Activated naive CD4-positive, alpha-beta T cell treated with anti-CD3 and anti-CD28 coated beads, Interleukin-2, amount 10 ng/mL, durations not matched to agents 7 days and 5 days (primary cell): Measurements from ENCODE around the gene BICD2.

Experiments used
- CTCF ChIA-PET: fragments of 350-600 bp; sonication (Branson Sonifier 250); formaldehyde crosslinking; loops from one replicate; lab custom pipeline; 2021; ENCODE audit warnings: antibody characterized with exemption; lab: Charles Lee
- DNase-seq: peaks from one replicate; pipeline ENCODE4 v3.0.0-alpha.2; 2020
- H3K27ac Mint-ChIP-seq: one replicate; pipeline ENCODE4 v1.8.0; 2021; ENCODE audit warnings: mild to moderate bottlenecking, moderate library complexity, mixed read lengths
- H3K27me3 Mint-ChIP-seq: one replicate; pipeline ENCODE4 v1.8.0; 2021; ENCODE audit warnings: mild to moderate bottlenecking, mixed read lengths
- H3K36me3 Mint-ChIP-seq: one replicate; pipeline ENCODE4 v1.8.0; 2021; ENCODE audit warnings: mixed read lengths
- H3K4me1 Mint-ChIP-seq: one replicate; pipeline ENCODE4 v1.8.0; 2021; ENCODE audit warnings: mixed read lengths
- H3K4me3 Mint-ChIP-seq: one replicate; pipeline ENCODE4 v1.8.0; 2021; ENCODE audit warnings: mild to moderate bottlenecking, moderate library complexity, mixed read lengths
- H3K9me3 Mint-ChIP-seq: one replicate; pipeline ENCODE4 v1.8.0; 2021; ENCODE audit warnings: mixed read lengths

BICD2 gene

DNA sequence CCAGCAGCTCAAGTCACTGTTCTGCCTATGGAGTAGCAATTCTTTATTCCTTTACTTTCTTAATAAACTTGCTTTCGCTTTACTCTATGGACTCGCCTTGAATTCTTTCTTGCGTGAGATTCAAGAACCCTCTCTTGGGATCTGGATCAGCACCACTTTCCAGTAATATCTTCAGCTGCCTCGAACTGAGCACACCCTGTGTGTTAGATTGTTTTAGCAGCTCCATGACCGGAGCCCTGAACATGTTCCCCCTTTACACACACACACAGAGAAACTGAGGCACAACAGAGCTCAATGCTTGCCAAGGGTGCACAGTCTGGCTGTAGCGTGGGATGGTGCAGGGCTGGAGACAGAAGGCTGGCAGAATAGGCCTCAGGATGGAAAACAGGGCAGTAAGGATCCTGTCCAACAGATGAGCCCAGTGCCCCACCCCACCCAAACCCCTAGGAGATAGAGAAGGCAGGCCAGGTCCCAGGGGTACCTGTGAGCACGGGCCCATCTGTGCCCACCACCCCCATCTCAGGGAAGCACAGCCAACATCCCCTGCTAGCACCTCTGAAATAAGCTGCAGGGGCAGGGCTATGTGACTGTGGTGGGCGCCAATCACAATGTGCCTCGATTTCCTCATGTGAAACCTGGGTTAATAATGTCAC, 27.9 kb downstream of the BICD2 start:
- H3K36me3 Mint-ChIP-seq: no peaks in the 10 kb centered on the region
- H3K4me1 Mint-ChIP-seq: peaks cover 40% of the 10 kb centered on the region
- H3K27ac Mint-ChIP-seq: no peak overlapping the region
- CTCF ChIA-PET: interaction anchor here (0.8 kb wide), 1 partner anchor 55 kb away, joined by 3 read pairs; no protein-coding TSS in a partner anchor
- no peak for DNase-seq
- H3K27me3 Mint-ChIP-seq: no peaks in the 10 kb centered on the region
- H3K9me3 Mint-ChIP-seq: no peaks in the 10 kb centered on the region
- H3K4me3 Mint-ChIP-seq: no peak overlapping the region

- Mint-ChIP-seq H3K27ac (no peak overlapping the region), H3K4me3 (no peak overlapping the region), H3K27me3 (no peaks in the 10 kb centered on the region), H3K4me1 (peaks cover 33% of the 10 kb centered on the region), H3K9me3 (no peaks in the 10 kb centered on the region), H3K36me3 (no peaks in the 10 kb centered on the region)
- DNase-seq: no peak
- CTCF ChIA-PET: no interaction called here
These were observed 28.7 kb downstream of the BICD2 start for GRCh38 chr9:92735636-92736562.

DNA sequence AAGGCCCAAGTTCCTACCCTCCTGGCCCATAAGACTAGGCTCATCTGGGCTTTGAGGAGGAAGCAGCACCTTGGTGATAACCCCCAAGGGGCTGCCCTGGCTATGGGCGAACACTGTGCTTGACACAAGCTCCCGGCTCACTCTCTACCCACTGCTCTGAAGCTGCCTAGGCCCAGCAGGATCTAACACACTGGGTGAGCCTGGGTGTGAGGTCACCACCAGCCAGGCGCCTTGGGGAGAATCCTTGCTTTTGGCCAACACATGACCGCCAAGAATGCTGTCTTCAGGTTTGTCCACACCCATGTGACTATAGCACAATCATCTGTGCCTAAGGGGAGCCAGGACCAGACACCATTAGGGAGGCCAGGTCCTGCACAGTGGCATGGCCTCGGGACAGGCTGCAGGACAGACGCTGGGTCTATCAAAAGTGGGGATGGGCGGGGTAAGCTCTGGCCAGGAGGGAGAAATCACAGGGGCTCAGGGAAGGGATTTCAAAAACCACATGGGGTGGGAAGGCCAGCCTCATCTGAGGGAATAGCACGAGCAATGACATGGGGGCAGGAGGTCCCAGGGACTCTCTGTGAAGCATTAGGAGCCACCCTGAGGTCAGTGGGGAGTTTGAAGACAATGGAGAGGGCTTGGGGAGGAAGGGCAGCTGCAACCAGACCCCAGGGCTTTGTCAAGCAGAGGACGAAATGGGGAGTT, 29.6 kb downstream of the BICD2 start:
- Mint-ChIP-seq H3K4me3 (no peak overlapping the region), H3K27ac (no peak overlapping the region), H3K9me3 (no peaks in the 10 kb centered on the region), H3K36me3 (no peaks in the 10 kb centered on the region), H3K4me1 (peaks cover 25% of the 10 kb centered on the region), H3K27me3 (no peaks in the 10 kb centered on the region)
- DNase-seq: no peak
- CTCF ChIA-PET: interaction anchor here (0.9 kb wide), 1 partner anchor 19 kb away, joined by 4 read pairs; no protein-coding TSS in a partner anchor

DNA sequence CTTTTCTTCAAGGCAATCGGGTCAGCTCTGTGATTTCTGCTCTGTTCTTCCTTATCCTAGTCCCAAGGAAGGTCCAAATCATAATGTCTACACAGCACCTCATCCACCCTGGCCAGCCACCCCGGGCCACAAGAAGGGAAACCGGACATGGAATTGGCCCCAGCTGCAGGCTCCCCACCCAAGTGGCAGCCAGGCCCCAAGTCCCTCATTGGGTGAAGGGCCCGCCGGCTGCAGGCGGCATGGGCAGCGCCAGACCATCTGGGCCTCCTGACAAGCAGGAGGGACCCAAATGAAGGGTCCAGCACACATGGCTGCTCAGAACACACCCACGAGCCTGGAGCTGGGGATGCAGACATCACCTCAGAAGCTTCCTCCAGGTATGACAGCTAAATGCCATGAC, 33.7 kb downstream of the BICD2 start:
- Mint-ChIP-seq H3K27ac (no peak overlapping the region), H3K9me3 (no peaks in the 10 kb centered on the region), H3K36me3 (peaks cover 11% of the 10 kb centered on the region), H3K4me1 (peaks cover 14% of the 10 kb centered on the region), H3K4me3 (no peak overlapping the region), H3K27me3 (no peaks in the 10 kb centered on the region)
- CTCF ChIA-PET: interaction anchor here (0.8 kb wide), 1 partner anchor 16 kb away, joined by 3 read pairs; no protein-coding TSS in a partner anchor
- DNase-seq: no peak

GRCh38 chr9:92729735-92730155, 34.9 kb downstream of the BICD2 start:
- H3K27me3 Mint-ChIP-seq: no peaks in the 10 kb centered on the region
- no peak for DNase-seq
- H3K36me3 Mint-ChIP-seq: peaks cover 11% of the 10 kb centered on the region
- no peaks in the 10 kb centered on the region for H3K9me3 Mint-ChIP-seq
- H3K4me3 Mint-ChIP-seq: no peak overlapping the region
- H3K4me1 Mint-ChIP-seq: peaks cover 14% of the 10 kb centered on the region
- no peak overlapping the region for H3K27ac Mint-ChIP-seq
- CTCF ChIA-PET: no interaction called here

- H3K27me3 Mint-ChIP-seq: no peaks in the 10 kb centered on the region
- H3K9me3 Mint-ChIP-seq: no peaks in the 10 kb centered on the region
- H3K4me1 Mint-ChIP-seq: peaks cover 14% of the 10 kb centered on the region
- peaks cover 14% of the 10 kb centered on the region for H3K36me3 Mint-ChIP-seq
- H3K4me3 Mint-ChIP-seq: no peak overlapping the region
- DNase-seq: no peak
- CTCF ChIA-PET: interaction anchor here (1.0 kb wide), 1 partner anchor 62 kb away, joined by 3 read pairs; no protein-coding TSS in a partner anchor
- H3K27ac Mint-ChIP-seq: peak overlapping the region; percentile 14
These were observed 35.5 kb downstream of the BICD2 start for GRCh38 chr9:92728831-92729734.

GRCh38 chr9:92727716-92728700, 36.6 kb downstream of the BICD2 start:
- DNase-seq: no peak
- Mint-ChIP-seq H3K36me3 (peaks cover 14% of the 10 kb centered on the region), H3K27me3 (no peaks in the 10 kb centered on the region), H3K27ac (no peak overlapping the region), H3K4me3 (no peak overlapping the region), H3K9me3 (no peaks in the 10 kb centered on the region), H3K4me1 (peaks cover 14% of the 10 kb centered on the region)
- CTCF ChIA-PET: interaction anchor here (1.0 kb wide), 1 partner anchor 63 kb away, joined by 3 read pairs; no protein-coding TSS in a partner anchor

DNA sequence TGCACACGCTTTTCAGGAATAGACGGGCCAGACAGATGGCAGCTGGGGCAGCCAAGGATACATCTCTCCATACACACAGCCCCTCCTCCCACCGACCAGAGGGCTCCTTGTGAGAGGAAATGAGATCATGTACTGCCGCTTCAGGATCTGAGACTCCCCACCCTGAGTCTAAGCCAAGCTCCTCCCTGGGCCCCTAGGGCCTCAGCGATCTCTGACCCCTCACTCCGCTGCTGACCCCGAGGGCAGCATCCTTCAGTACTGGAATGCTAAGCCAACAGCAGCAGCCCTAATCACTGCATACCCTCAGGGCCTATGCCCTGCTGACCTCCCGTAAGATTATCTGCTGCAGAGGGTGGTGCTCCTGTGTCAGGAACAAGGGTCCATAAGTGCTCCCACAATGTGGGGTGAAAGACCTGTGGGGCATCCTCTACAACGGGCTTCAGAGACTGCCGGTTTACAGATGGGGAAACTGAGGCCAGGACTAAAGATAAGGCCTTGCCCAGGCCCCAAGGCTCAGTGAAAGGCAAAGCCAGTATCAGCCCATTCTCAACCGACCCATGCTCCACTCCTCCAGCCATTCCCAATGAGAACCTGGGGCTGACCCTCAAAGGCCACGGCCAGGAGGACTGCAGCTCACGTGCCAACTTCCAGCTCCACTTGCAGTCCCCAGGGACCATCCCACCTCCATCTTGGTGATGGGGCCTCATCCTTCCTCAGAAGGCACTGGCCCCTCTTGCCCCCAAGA, 37.5 kb downstream of the BICD2 start:
- Mint-ChIP-seq H3K9me3 (no peaks in the 10 kb centered on the region), H3K27me3 (no peaks in the 10 kb centered on the region), H3K27ac (no peak overlapping the region), H3K4me3 (no peak overlapping the region), H3K36me3 (peaks cover 16% of the 10 kb centered on the region), H3K4me1 (peaks cover 13% of the 10 kb centered on the region)
- CTCF ChIA-PET: interaction anchor here (0.6 kb wide), 1 partner anchor 1713 kb away, joined by 3 read pairs; no protein-coding TSS in a partner anchor
- no peak for DNase-seq

- H3K9me3 Mint-ChIP-seq: no peaks in the 10 kb centered on the region
- CTCF ChIA-PET: no interaction called here
- H3K36me3 Mint-ChIP-seq: peaks cover 17% of the 10 kb centered on the region
- no peak for DNase-seq
- H3K4me3 Mint-ChIP-seq: no peak overlapping the region
- H3K27me3 Mint-ChIP-seq: no peaks in the 10 kb centered on the region
- peaks cover 9% of the 10 kb centered on the region for H3K4me1 Mint-ChIP-seq
- H3K27ac Mint-ChIP-seq: no peak overlapping the region
These were observed 38.3 kb downstream of the BICD2 start for GRCh38 chr9:92726348-92726747.

- Mint-ChIP-seq H3K9me3 (no peaks in the 10 kb centered on the region), H3K36me3 (peaks cover 21% of the 10 kb centered on the region), H3K4me1 (peaks cover 9% of the 10 kb centered on the region), H3K27ac (no peak overlapping the region), H3K27me3 (no peaks in the 10 kb centered on the region), H3K4me3 (no peak overlapping the region)
- no peak for DNase-seq
- CTCF ChIA-PET: no interaction called here
These were observed 38.9 kb downstream of the BICD2 start for GRCh38 chr9:92725766-92726165.

DNA sequence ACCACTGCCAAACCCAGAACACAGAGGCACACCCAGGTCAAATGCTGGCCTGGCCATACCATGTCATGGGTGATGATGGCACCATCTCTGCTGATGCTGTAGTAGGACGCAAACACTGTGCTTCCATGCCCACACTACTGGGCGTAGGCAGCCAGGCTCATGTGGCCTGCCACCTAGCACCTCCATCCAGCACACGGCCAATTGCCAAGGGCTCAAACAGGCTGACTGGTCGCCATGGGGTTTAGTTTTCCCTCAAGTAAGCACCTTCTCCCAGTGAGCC, 39.4 kb downstream of the BICD2 start:
- Mint-ChIP-seq H3K36me3 (peaks cover 24% of the 10 kb centered on the region), H3K9me3 (no peaks in the 10 kb centered on the region), H3K4me1 (peaks cover 9% of the 10 kb centered on the region), H3K4me3 (no peak overlapping the region), H3K27ac (no peak overlapping the region), H3K27me3 (no peaks in the 10 kb centered on the region)
- no peak for DNase-seq
- CTCF ChIA-PET: no interaction called here
